ENCODE data around the gene CCDC27.

The CCDC27 gene

GRCh38 chr1:3777647-3778589 is 25.7 kb downstream of the CCDC27 start:
- no peak for DNase-seq

GRCh38 chr1:3778590-3779264 is 26.5 kb downstream of the CCDC27 start:
- DNase-seq: no peak

- DNase-seq: no peak
Observed at GRCh38 chr1:3779265-3779911, 27.1 kb downstream of the CCDC27 start.

GRCh38 chr1:3779912-3780416 is 27.7 kb downstream of the CCDC27 start:
- DNase-seq: no peak

GRCh38 chr1:3780901-3781300 is 28.7 kb downstream of the CCDC27 start:
- DNase-seq: no peak

GRCh38 chr1:3783651-3784474 is 31.6 kb downstream of the CCDC27 start:
- no peak for DNase-seq

- DNase-seq: no peak
Observed at GRCh38 chr1:3785045-3785444, 32.8 kb downstream of the CCDC27 start.

- DNase-seq: peak; percentile 33
Observed at GRCh38 chr1:3785456-3786157, 33.4 kb downstream of the CCDC27 start.

- DNase-seq: no peak
Observed at GRCh38 chr1:3786468-3787348, 34.5 kb downstream of the CCDC27 start.

- DNase-seq: peak; percentile 91
Observed at GRCh38 chr1:3787349-3787715, 35.1 kb downstream of the CCDC27 start.

- DNase-seq: no peak
Observed at GRCh38 chr1:3787745-3788605, 35.7 kb downstream of the CCDC27 start.

- no peak for DNase-seq
Observed at GRCh38 chr1:3788756-3789420, 36.6 kb downstream of the CCDC27 start.

GRCh38 chr1:3789421-3790300 is 37.4 kb downstream of the CCDC27 start:
- no peak for DNase-seq

GRCh38 chr1:3790500-3790923 is 38.3 kb downstream of the CCDC27 start:
- DNase-seq: no peak

- DNase-seq: no peak
Observed at GRCh38 chr1:3790952-3791351, 38.7 kb downstream of the CCDC27 start.

- DNase-seq: peak; percentile 24
Observed at GRCh38 chr1:3795453-3796214, 43.4 kb downstream of the CCDC27 start.

Data from activated CD4-positive, alpha-beta T cell treated with anti-CD3 and anti-CD28 coated beads, Interleukin-10, Interleukin-2, amounts not matched to agents 100 ng/mL and 50 ng/mL, durations not matched to agents 16 hours and 8 hours (primary cell).